SKM-1 (cell line): ENCODE data around the gene ICAM1.
A peak's percentile ranks its signal among the peaks of the same experiment; 100 is the strongest.

Source experiments
- DNase-seq: peaks from one replicate; lab custom pipeline; 2025; ENCODE audit not compliant: unreplicated experiment; lab: John Stamatoyannopoulos, UW

Gene ICAM1

DNA sequence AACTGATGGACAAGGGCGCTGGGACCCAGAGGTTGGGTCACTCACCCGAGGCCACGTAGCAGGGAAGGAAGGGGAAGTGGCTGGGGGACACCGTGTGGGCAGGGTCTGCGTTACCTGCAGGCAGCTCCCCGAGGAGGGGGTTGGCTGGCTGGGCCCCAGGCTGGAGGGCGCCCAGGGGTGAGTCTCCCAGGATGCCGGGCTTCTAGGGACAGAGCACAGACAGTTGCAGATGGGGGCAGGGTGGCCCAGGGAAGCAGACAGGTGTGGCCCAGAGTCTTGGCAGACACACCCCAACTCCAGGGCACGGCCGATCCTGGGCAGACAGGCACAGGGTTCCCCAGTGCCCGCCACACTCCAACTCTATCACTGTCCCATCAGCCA is 50.5 kb downstream of the ICAM1 start:
- no peak for DNase-seq

DNA sequence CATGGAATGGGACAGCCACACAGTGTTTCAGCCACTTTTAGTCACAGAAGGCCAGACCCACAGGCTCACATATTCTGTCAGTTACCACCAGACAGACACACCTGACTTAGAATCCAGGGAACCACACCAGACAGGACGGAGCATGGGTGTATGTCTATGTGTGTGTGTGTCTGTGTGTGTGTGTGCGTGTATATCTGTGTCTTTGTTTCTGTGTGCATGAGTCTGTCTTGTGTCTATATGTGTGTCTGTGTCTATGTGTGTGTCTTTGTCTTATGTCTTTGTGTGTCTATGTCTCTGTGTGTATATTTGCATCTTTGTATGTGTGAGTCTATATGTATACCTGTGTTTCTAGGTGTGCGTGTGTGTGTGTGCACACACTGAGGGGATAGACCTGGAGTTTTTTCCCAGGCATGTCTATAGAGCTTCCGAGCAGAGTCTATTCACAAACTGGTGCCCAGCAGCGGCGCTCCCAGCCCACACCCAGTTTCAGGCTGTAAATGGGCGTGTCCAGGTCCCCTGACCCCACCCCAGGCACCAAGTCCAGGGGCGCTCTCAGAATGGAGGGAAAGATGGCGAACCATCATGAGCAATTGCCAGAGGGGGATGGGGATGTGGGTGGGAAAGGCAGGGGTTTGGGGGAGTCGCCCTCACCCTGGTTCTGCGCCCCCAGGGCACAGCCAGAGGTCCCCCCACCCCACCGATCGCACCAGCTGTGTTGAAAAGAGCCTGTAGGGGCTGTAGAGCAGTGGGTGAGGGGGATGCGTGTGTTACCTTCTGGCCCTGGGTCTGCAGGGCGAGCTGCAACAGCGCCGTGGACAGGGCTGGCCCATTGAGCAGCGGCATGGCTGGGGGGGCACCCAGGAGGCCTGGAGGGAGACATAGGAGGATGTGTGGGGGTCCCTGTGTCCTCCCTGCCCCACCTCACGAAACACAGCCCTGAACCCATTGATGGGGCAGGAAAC is 51.2 kb downstream of the ICAM1 start:
- DNase-seq = no peak

DNA sequence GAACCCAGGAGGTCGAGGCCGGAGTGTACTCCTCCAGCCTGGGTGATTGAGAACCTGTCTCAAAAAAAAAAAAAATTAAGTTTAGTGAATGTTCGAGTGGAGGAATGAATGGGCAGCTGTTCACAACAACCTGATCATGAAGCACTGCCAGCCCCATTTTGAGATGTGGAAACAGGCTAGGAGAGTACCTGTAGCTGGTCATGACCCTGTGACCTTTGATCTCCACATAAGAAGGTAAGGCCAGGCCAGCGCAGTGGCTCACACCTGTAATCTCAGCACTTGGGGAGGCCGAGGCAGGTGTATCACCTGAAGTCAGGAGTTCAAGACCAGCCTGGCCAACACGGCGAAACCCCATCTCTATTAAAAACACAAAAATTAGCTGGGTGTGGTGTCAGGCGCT is 54.8 kb downstream of the ICAM1 start:
- no peak for DNase-seq

DNA sequence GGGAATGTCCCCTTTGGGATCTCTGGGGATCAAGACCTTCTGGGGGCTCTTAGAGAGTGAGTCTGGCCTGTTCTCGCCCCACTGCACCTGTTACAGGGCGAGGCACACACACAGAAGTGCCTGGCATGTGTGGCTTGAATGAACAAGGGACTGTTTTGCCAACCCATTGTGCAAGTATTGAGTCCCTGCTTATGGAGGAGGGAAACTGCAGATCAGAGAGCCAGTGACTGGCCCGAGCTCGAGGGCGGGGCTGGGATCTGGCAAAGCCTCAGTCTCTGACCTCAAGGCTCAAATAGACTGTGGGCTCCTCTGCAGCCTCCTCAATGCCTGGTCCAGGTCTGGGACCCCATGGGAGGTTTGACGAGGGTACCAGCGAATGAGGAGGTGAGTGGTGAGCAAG is 56.9 kb downstream of the ICAM1 start:
- no peak for DNase-seq

DNA sequence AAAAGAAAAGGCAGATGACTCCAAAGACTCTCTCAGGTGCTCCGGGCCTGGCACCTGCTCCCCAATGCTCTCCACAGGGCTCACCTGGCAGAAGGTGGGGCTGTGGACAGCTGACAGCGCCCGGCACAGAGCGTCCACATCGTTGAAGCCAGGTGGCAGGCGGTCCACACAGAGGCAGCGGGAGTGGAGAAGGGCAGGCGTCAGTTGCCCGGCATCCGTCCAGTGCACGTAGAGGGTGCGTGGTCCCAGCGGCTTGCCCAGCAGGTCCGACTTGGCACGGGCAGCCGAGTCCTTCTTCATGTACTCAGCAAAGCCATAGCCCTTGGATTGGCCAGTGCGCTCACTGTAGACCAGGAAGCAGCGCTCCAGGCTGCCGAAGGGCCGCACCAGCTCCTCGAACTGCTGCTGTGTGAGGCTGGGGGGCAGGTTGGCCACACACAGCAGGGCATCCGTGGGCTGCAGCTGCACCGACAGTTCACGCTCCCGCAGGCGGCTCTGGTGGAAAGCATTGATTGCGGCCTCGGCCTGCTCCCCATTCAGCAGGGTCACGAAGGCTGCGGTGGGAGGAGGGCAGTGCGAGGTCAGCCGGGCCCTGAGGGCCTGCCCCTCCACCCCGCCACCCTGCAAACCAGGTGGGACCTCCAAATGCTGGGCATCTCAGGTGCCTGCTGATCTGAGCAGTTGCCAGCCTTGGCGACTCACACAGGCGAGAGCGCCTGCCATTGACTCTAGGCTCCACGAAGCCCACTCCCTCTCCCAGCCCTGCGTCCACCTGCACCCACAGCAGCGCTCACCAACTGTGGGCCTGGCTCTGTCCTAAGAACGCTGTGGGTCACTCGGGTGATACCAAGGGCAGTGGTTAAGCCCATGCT is 57.9 kb downstream of the ICAM1 start:
- no peak for DNase-seq

DNA sequence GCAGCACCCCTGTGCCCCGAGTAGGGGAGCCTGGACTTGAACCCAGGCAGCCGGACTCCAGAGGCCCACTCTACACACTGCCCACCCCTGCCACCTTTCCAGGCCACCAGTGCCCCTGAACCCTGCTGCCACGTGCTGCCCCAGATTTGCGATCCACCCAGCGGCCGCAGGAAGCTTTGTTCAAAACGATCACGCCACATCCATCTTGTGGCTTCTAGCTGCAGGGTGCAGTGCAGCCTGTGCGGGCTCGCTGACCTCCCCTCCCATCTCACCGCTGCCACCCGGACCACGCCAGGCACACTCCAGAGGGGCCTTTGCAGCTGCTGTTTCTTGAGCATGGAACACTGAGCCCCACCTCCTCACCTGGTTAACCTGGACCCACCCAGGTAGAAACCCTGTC is 58.6 kb downstream of the ICAM1 start:
- no peak for DNase-seq

DNA sequence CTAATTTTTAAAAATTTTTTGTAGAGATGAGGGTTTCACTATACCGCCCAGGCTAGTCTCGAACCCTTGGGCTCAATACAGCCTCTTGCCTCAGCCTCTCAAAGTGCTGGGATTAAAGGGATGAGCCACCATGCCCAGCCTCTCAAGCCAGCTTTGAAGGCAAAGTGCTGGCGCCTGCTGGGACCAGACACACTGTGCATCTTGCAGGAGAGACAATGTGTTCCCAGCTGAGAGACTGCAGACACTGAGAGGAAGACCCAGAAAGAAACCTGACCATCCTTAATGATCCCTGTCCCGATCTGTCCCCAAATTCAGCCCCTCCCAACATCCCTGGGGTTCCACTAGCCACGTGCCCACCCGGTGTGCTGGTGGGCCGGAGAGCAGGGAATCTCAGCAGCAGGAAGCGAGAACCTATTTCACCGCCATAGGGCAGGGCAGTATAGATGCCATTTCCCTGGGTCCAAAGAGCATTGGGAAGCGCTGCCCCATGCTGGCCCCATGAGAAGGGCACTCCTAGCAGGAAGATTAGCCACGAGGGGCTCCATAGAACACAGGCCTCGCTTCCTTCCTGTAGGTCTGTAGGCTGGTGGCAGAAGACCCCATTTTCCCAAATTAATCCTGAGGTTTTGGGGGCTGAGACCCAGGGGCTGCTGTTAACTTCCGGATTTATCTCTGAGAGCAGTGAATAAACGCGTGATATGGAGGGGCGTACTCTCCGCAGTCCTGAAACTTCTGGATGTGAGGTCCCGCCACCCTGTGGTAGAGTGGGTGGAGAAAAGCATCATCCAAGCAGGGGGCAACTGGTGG is 61.4 kb downstream of the ICAM1 start:
- DNase-seq = no peak

DNA sequence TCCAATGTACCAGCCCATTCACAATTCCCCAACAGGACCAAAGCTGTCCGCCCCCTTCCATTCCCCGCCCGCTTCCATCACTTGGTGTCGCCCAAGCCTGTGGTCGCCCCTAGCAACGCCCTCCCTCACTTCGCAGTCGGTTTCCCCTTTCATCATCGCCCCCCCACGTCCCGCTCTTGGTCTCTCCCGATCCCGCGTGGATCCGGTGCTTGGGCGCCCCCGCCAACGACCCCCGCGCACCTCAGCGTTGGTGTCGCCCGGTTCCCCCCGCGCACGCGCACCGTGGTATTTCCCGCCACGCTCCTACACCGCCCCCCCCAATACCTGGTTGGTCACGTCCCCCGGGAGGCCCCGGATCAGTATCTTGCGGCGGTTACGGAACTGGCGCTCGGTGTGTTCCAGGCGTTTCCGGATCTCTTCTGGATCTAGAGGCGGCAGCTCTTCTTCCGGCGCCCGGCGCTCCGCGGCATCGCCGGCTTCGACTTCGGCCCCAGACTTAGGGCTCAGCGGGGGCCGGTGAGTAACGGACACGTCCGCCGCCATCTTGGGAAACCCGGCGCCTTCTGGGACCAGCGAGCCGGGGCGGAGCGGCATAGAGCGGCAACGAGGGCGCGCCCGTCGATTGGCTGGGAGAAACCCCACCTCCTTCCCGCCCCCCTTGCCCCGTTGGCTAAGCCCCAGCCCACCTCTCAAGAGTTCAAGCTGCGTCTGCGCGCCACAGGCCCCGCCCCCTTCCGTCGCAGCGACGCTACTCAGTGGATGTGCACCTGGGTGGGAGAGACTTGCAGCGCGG is 62.2 kb downstream of the ICAM1 start, which contains the start of gene RAVER1:
Gene RAVER1, minus strand, starts transcription at position 565 of the 793 bp plus-strand sequence. Its CDS starts 22 bp downstream, at position 543.
- DNase-seq = peak; percentile 89

DNA sequence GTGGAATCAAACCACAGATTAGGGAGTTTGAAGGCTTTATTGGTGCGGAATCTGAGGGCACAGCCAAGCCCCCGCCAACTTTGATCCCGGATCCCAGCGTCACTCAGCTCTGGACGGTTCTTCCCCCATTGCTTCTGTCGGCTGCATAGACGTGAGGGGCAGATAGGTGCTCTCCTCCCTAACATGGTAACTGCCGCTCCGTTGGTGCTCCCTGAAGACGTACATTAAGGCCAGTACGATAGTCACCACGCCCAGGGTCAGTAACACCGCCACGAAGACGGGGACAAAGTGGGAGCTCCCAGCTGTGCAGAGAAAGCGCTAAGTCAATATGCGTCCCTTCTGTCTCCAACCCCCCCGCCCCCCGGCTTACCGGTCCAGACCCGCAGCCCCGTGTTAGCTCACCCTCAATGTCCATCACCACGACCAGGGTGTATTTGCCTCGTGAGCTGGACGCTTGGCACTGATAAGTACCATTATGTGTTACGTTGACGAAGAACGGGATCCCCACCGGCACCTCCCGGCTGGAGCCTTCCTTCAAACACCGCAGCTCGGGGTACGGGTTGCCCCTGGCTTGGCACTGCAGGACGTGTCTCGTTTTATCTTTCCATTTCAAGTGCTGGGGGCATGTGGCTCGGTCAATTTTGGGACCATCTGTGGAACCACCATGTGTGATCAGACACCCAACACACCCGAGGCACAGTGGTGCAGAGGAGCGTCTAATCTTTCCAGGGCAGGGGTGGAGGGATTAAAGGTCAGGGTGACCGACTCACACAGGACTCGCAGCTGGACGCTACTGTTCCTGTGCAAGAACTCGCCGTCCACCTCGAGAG is 63.1 kb downstream of the ICAM1 start:
- DNase-seq = no peak

DNA sequence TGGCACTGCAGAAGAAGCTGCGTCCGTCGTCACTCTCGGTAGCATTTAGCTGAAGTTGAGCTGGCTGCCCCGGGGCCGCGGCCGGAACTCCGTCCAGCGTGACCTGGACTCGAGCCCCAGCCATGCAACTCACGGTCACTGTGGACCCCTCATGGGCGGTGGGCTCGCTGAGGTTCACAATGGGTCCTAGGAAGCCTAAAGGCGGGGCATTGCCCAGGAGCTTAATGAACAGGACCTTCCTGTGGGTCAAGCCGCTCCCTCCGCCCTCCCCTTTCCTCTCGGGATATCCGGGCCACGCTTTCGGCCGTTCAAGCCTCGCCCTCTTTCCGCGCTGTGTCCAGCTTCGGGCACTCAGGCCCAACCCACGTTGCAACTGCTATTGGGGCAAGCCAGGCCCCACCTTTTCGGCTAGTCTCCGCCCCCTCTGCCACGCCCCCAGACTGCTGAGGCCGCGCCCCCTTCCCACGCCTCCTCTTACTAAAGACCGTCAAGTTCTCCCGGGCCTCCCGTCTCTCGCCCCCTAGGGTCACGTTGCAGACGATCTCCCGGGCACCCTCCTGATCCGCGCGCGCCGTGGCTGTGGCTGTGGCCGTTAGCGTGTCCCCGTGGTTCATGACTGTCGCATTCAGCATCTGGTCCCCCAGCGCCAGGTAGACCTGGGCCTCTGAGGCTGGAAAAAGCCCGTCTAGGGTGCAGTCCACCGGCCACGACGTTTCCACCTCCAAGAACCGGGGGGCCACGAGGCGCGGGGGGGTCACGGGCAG is 63.9 kb downstream of the ICAM1 start:
- DNase-seq = no peak

DNA sequence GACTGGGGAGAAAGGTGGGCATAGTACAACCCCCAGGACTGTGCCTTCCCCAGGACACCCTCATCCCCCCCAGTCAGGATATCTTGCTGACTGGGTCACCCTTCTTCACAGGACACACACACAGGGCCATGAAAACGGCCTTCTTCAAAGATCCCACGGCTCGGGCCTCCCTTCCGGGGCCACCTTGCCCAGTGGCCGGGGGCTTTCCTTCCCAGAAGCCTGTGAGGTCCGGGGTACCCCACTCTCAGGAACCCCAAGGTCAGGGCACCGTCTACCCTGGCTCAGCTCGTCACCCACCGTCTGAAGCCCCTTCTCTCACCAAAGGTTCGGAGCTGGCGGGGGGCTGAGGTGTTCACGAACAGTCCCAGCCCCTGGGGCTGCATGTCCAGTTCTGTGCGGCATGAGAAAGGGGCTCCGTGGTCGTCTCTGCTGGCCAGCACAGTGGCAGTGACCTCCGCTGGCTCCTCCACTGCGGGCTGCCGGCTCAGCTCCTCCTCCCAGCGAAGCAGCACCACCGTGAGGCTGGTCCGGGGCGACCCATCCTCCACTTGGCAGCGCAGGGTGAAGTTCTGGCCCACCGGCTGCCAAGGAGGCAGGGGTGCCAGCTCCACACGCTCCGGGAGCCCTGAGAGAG is 64.5 kb downstream of the ICAM1 start:
- DNase-seq = no peak
